ENCODE results near the gene TMEM130.

DNA sequence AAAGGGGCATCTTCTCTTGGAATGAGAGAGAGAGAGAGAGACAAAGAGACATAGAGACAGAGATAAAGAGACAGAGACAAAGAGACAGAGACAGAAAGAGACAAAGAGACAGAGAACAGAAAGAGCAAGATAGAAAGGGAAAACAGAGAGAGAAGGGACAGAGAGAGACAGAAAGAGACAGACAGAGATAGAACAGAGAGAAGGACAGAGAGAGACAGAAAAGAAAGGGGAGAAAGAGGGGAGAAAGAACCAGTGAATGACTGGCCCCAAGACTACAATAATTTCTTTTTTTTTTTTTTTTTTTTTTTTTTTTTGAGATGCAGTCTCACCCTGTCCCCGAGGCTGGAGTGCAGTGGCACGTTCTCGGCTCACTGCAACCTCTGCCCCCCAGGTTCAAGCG, 7.6 kb downstream of the TMEM130 start:
- TF ChIP-seq, protein P1, sequence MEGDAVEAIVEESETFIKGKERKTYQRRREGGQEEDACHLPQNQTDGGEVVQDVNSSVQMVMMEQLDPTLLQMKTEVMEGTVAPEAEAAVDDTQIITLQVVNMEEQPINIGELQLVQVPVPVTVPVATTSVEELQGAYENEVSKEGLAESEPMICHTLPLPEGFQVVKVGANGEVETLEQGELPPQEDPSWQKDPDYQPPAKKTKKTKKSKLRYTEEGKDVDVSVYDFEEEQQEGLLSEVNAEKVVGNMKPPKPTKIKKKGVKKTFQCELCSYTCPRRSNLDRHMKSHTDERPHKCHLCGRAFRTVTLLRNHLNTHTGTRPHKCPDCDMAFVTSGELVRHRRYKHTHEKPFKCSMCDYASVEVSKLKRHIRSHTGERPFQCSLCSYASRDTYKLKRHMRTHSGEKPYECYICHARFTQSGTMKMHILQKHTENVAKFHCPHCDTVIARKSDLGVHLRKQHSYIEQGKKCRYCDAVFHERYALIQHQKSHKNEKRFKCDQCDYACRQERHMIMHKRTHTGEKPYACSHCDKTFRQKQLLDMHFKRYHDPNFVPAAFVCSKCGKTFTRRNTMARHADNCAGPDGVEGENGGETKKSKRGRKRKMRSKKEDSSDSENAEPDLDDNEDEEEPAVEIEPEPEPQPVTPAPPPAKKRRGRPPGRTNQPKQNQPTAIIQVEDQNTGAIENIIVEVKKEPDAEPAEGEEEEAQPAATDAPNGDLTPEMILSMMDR (IDR thresholded peaks at IDR 0.05; ENCODE audit: borderline replicate concordance, extremely low read depth, low read length, poor library complexity, severe bottlenecking), result no peak
- TF ChIP-seq EZH2 (IDR thresholded peaks at IDR 0.05; ENCODE audit: borderline replicate concordance, low read depth, low read length, severe bottlenecking), result no peak

Data from DND-41 (cell line).